ENCODE data around the gene LCE3B.
A peak's percentile ranks its signal among the peaks of the same experiment; 100 is the strongest.

DNA sequence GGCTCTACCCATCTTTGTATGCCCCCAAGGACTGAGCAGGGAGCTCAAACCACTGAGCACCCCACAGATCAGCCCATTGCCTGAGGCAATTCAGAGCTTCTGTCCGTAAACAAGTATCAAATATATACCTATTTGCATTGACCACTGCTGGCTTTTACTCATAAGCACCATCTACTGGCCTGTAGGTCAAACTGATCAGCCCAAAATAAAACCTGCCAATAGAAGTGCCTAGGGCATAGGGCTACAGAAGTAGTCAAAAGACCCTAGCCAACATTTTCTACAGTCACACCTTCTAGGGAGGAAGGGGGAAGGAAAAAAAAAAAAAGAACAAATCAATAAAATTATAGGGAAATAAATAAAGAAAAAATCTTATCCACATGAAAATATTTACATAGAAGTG, 28.0 kb upstream of the LCE3B start:
- TF ChIP-seq, protein P1, sequence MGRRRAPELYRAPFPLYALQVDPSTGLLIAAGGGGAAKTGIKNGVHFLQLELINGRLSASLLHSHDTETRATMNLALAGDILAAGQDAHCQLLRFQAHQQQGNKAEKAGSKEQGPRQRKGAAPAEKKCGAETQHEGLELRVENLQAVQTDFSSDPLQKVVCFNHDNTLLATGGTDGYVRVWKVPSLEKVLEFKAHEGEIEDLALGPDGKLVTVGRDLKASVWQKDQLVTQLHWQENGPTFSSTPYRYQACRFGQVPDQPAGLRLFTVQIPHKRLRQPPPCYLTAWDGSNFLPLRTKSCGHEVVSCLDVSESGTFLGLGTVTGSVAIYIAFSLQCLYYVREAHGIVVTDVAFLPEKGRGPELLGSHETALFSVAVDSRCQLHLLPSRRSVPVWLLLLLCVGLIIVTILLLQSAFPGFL (CRISPR knock-in tag; IDR thresholded peaks at IDR 0.05), result no peak
- TF ChIP-seq POLR2A (conservative IDR thresholded peaks at IDR 0.05), result no peak
- TF ChIP-seq U2AF1 (optimal IDR thresholded peaks at IDR 0.05; ENCODE audit: low read depth, low read length), result no peak
- TF ChIP-seq, protein P2, sequence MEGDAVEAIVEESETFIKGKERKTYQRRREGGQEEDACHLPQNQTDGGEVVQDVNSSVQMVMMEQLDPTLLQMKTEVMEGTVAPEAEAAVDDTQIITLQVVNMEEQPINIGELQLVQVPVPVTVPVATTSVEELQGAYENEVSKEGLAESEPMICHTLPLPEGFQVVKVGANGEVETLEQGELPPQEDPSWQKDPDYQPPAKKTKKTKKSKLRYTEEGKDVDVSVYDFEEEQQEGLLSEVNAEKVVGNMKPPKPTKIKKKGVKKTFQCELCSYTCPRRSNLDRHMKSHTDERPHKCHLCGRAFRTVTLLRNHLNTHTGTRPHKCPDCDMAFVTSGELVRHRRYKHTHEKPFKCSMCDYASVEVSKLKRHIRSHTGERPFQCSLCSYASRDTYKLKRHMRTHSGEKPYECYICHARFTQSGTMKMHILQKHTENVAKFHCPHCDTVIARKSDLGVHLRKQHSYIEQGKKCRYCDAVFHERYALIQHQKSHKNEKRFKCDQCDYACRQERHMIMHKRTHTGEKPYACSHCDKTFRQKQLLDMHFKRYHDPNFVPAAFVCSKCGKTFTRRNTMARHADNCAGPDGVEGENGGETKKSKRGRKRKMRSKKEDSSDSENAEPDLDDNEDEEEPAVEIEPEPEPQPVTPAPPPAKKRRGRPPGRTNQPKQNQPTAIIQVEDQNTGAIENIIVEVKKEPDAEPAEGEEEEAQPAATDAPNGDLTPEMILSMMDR (IDR thresholded peaks at IDR 0.05 in 2 of 3, conservative IDR thresholded peaks at IDR 0.05 in 1 of 3; ENCODE audit: insufficient read depth in 2 of 3, low read depth in 1 of 3, low read length in 3 of 3), result 0 out of 6 replicates have a peak, but pooled peaks of 1 of the 3 experiments have one; percentile 4
- TF ChIP-seq, protein P3, sequence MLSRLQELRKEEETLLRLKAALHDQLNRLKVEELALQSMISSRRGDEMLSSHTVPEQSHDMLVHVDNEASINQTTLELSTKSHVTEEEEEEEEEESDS (CRISPR knock-in tag; IDR thresholded peaks at IDR 0.05), result no peak
- no peak for TF ChIP-seq CBFB (CRISPR knock-in tag; IDR thresholded peaks at IDR 0.05)
